MM.1S (cell line): ENCODE results near the gene BTK.

Experiments
- DNase-seq: peaks from one replicate; pipeline ENCODE4 v3.0.0-alpha.2; 2015
- H2AFZ ChIP-seq: fragments of 300-600 bp; sonication (generic); 2 replicates; pipeline ENCODE4 v1.6.0; 2016; ENCODE audit warnings: antibody characterized with exemption, low read length
- H3F3A ChIP-seq: fragments of 300-600 bp; sonication (generic); 2 replicates; pipeline ENCODE4 v1.6.1; 2016; ENCODE audit warnings: mild to moderate bottlenecking, antibody characterized with exemption, low read length, moderate library complexity, mixed read lengths; ENCODE audit not compliant: insufficient read depth
- H3K27ac ChIP-seq: fragments of 300-600 bp; sonication (generic); 2 replicates; pipeline ENCODE4 v1.5.1; 2016; ENCODE audit warnings: mild to moderate bottlenecking, low read length
- H3K27me3 ChIP-seq: fragments of 300-600 bp; sonication (generic); replicated peaks from 2 replicates; pipeline ENCODE4 v1.6.0; 2016; ENCODE audit warnings: low read length; ENCODE audit not compliant: insufficient read depth
- H3K36me3 ChIP-seq: fragments of 300-600 bp; sonication (generic); replicated peaks from 2 replicates; pipeline ENCODE4 v1.6.1; 2016; ENCODE audit warnings: mild to moderate bottlenecking, low read length, mixed read lengths; ENCODE audit not compliant: insufficient read depth
- H3K4me1 ChIP-seq: fragments of 300-600 bp; sonication (generic); 2 replicates; pipeline ENCODE4 v1.6.1; 2016; ENCODE audit warnings: low read length, mixed read lengths
- H3K4me2 ChIP-seq: fragments of 300-600 bp; sonication (generic); 2 replicates; pipeline ENCODE4 v1.6.0; 2016; ENCODE audit warnings: low read depth, low read length
- H3K4me3 ChIP-seq: fragments of 300-600 bp; sonication (generic); 2 replicates; pipeline ENCODE4 v1.5.1; 2016; ENCODE audit warnings: low read length, mixed read lengths
- H3K79me2 ChIP-seq: fragments of 300-600 bp; sonication (generic); 2 replicates; pipeline ENCODE4 v1.6.1; 2016; ENCODE audit warnings: mixed run types, low read length, mixed read lengths
- H3K9ac ChIP-seq: fragments of 300-600 bp; sonication (generic); 2 replicates; pipeline ENCODE4 v1.6.1; 2016; ENCODE audit warnings: low read length, mixed read lengths
- H3K9me2 ChIP-seq: fragments of 300-600 bp; sonication (generic); replicated peaks from 2 replicates; pipeline ENCODE4 v1.6.1; 2016; ENCODE audit warnings: mild to moderate bottlenecking, low read length, mixed read lengths; ENCODE audit not compliant: insufficient read depth
- H3K9me3 ChIP-seq: fragments of 300-600 bp; sonication (generic); replicated peaks from 2 replicates; pipeline ENCODE4 v1.6.1; 2016; ENCODE audit warnings: mild to moderate bottlenecking, low read length, mixed read lengths; ENCODE audit not compliant: insufficient read depth
- H4K20me1 ChIP-seq: fragments of 300-600 bp; sonication (generic); 2 replicates; pipeline ENCODE4 v1.6.1; 2016; ENCODE audit warnings: mild to moderate bottlenecking, low read length, moderate library complexity, mixed read lengths; ENCODE audit not compliant: insufficient read depth
- CTCF ChIP-seq: fragments of 300-600 bp; sonication (generic); IDR thresholded peaks from 2 replicates; pipeline ENCODE4 v1.5.1; 2016; ENCODE audit warnings: antibody characterized with exemption, low read length, mixed read lengths
- EZH2 ChIP-seq: fragments of 300-600 bp; sonication (generic); optimal IDR thresholded peaks from 2 replicates; pipeline ENCODE3; 2017; ENCODE audit warnings: low read depth, mild to moderate bottlenecking, antibody characterized with exemption, low read length, mixed read lengths
- EZH2phosphoT487 ChIP-seq: fragments of 300-600 bp; sonication (generic); IDR thresholded peaks from 2 replicates; pipeline ENCODE4 v1.6.1; 2018; ENCODE audit warnings: antibody characterized with exemption, low read length

BTK gene

GRCh38 chrX:101365301-101365795, 20.6 kb downstream of the BTK start:
- Histone ChIP-seq H3K9me3 (no peaks in the 10 kb centered on the region), H3K27ac (no peak overlapping the region), H3K27me3 (no peaks in the 10 kb centered on the region), H4K20me1 (no peaks in the 10 kb centered on the region), H3K9me2 (no peaks in the 10 kb centered on the region), H3K4me1 (peaks cover 3% of the 10 kb centered on the region), H3K79me2 (no peaks in the 10 kb centered on the region), H3K4me2 (no peak overlapping the region), H3K9ac (no peak overlapping the region), H3K36me3 (no peaks in the 10 kb centered on the region), H3F3A (no peaks in the 10 kb centered on the region), H2AFZ (no peak overlapping the region), H3K4me3 (no peak overlapping the region)
- TF ChIP-seq EZH2phosphoT487: no peak
- no peak for TF ChIP-seq EZH2
- no peak for TF ChIP-seq CTCF
- DNase-seq: no peak

GRCh38 chrX:101362757-101363156, 23.2 kb downstream of the BTK start:
- TF ChIP-seq EZH2: no peak
- no peak for TF ChIP-seq EZH2phosphoT487
- TF ChIP-seq CTCF: no peak
- H3K4me1 ChIP-seq: peaks cover 7% of the 10 kb centered on the region; the same call in 1 of the 2 replicates
- no peak overlapping the region for H2AFZ ChIP-seq
- no peaks in the 10 kb centered on the region for H4K20me1 ChIP-seq
- no peak overlapping the region for H3K4me2 ChIP-seq
- H3K9me3 ChIP-seq: no peaks in the 10 kb centered on the region
- H3K9ac ChIP-seq: no peak overlapping the region
- no peaks in the 10 kb centered on the region for H3K27me3 ChIP-seq
- no peaks in the 10 kb centered on the region for H3F3A ChIP-seq
- no peaks in the 10 kb centered on the region for H3K9me2 ChIP-seq
- no peaks in the 10 kb centered on the region for H3K79me2 ChIP-seq
- no peaks in the 10 kb centered on the region for H3K36me3 ChIP-seq
- H3K27ac ChIP-seq: no peak overlapping the region
- H3K4me3 ChIP-seq: no peak overlapping the region
- no peak for DNase-seq

- H3K4me1 ChIP-seq: peaks cover 11% of the 10 kb centered on the region; the same call in 1 of the 2 replicates
- H3K4me2 ChIP-seq: no peak overlapping the region
- H3F3A ChIP-seq: no peaks in the 10 kb centered on the region
- H3K4me3 ChIP-seq: no peak overlapping the region
- no peak overlapping the region for H3K9ac ChIP-seq
- no peak for DNase-seq
- no peaks in the 10 kb centered on the region for H3K9me3 ChIP-seq
- H3K36me3 ChIP-seq: no peaks in the 10 kb centered on the region
- H3K27ac ChIP-seq: no peak overlapping the region
- no peaks in the 10 kb centered on the region for H4K20me1 ChIP-seq
- H3K79me2 ChIP-seq: no peaks in the 10 kb centered on the region
- no peak overlapping the region for H2AFZ ChIP-seq
- H3K9me2 ChIP-seq: no peaks in the 10 kb centered on the region
- H3K27me3 ChIP-seq: no peaks in the 10 kb centered on the region
- TF ChIP-seq CTCF: no peak
- TF ChIP-seq EZH2phosphoT487: no peak
- TF ChIP-seq EZH2: no peak
Observed at GRCh38 chrX:101362116-101362515, 23.9 kb downstream of the BTK start.
